Stimulated activated naive CD8-positive, alpha-beta T cell treated with anti-CD3 and anti-CD28 coated beads, Interleukin-15, Interleukin-2, amounts not matched to agents 100 U/mL and 50 U/mL, for 24 hours (primary cell): ENCODE measurements around the gene TEX13C.
"Not testable (repeated sequence)": the region's sequence is repeated elsewhere in the genome, so short reads cannot be mapped to it uniquely, and the experiment has no call there.

Source experiments
- ATAC-seq: fragments of 150-1000 bp; cut with Tn5 transposase; one replicate; pipeline ENCODE4 v1.10.0; 2021
- DNase-seq: peaks from one replicate; pipeline ENCODE4 v3.0.0; 2021

TEX13C gene

GRCh38 chrX:125319646-125320521 is at the start of gene TEX13C:
TEX13C (plus strand) TSS chrX:125319871; CDS start chrX:125320120, 249 bp downstream.
- no peak for DNase-seq
- no peak for ATAC-seq

GRCh38 chrX:125287282-125287681 is 32.4 kb upstream of the TEX13C start:
- ATAC-seq, result no peak

GRCh38 chrX:125288343-125288742 is 31.3 kb upstream of the TEX13C start:
- no peak for DNase-seq
- no peak for ATAC-seq

More at GRCh38 chrX:125287282-125287681, 32.4 kb upstream of the TEX13C start:
- DNase-seq, result no peak

GRCh38 chrX:125289209-125289608 is 30.5 kb upstream of the TEX13C start:
- ATAC-seq, result no peak
- no peak for DNase-seq

- ATAC-seq, result no peak
- DNase-seq, result no peak
Observed at GRCh38 chrX:125289920-125290319, 29.8 kb upstream of the TEX13C start.

GRCh38 chrX:125291124-125291523 is 28.5 kb upstream of the TEX13C start:
- no peak for ATAC-seq
- DNase-seq, result no peak

- ATAC-seq, result peak; percentile 79
- no peak for DNase-seq
Observed at GRCh38 chrX:125293850-125294780, 25.6 kb upstream of the TEX13C start.

- ATAC-seq (peak; percentile 75), DNase-seq (no peak)
Observed at GRCh38 chrX:125295337-125295736, 24.3 kb upstream of the TEX13C start.

- DNase-seq (no peak), ATAC-seq (no peak)
Observed at GRCh38 chrX:125298871-125299270, 20.8 kb upstream of the TEX13C start.

GRCh38 chrX:125306335-125306866 is 13.3 kb upstream of the TEX13C start:
- ATAC-seq (no peak), DNase-seq (no peak)

GRCh38 chrX:125308653-125309052 is 11.0 kb upstream of the TEX13C start:
- DNase-seq, result no peak
- ATAC-seq, result no peak

- DNase-seq, ATAC-seq: not testable (repeated sequence)
Observed at GRCh38 chrX:125319166-125319565, 505 bp upstream of the TEX13C start.

GRCh38 chrX:125322431-125322830 is 2.8 kb downstream of the TEX13C start:
- ATAC-seq (no peak), DNase-seq (no peak)

- no peak for ATAC-seq
Observed at GRCh38 chrX:125326599-125326998, 6.9 kb downstream of the TEX13C start.

GRCh38 chrX:125327891-125328290 is 8.2 kb downstream of the TEX13C start:
- DNase-seq (no peak), ATAC-seq (no peak)

More at GRCh38 chrX:125326599-125326998, 6.9 kb downstream of the TEX13C start:
- no peak for DNase-seq

- DNase-seq (no peak), ATAC-seq (no peak)
Observed at GRCh38 chrX:125333583-125333982, 13.9 kb downstream of the TEX13C start.

- ATAC-seq, result no peak
Observed at GRCh38 chrX:125340490-125340889, 20.8 kb downstream of the TEX13C start.

GRCh38 chrX:125374169-125374568 is 54.5 kb downstream of the TEX13C start:
- ATAC-seq, result no peak
- no peak for DNase-seq

More at GRCh38 chrX:125340490-125340889, 20.8 kb downstream of the TEX13C start:
- DNase-seq, result no peak
